ENCODE data around the gene RAB6B. TPM values are rescaled to one million over a fixed set of nuclear protein-coding genes. Genes with fewer than 3 reads are reported as not detected.

Gene RAB6B
- polyA plus RNA-seq (2011; rRNA removed): 2.2 and 2.3 TPM in 2 replicates
- polyA minus RNA-seq (2011; rRNA and poly(A)+ RNA removed): 2.0 and 3.4 TPM in 2 replicates

DNA sequence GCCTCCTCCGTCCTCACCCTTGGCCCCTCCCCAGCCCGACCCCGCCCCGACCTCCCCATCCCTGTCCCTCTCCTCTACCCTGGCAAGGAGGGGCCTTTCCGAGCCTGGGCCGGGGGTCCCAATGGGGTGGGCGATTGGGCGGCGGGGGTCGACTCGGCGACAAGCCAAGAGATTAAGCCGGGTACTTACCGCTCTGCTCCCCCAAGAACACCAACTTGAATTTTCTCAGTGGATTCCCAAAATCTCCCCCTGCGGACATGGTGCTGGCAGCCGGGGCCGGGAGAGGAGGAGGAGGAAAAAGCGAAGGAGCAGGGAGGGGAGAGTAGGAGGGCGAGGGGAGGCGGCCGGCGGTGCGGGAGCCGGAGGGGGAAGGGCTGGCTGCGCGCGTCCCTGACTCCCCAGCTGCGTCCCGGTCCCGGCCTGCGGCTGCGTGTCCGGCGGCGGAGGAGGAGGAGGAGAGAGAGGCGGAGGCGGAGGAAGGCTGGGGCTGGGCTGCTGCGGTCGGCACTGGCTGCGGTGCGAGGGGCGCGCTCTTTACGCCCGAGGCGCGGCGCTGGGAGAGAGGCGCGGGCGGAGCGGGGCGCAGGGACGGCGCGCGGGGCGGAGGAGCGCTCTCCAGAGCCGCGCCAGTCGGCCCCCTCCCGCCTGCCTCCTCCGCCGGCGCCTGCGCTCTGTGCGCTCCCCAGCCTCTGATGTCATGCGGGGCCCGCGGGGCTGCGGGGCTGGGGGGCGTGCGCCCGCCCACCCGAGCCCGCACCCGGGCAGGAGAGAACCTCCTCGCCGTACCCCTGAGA lies at the start of gene RAB6B:
Gene RAB6B (minus strand): TSS at position 675 of the 794 bp plus-strand sequence. CDS start 416 bp downstream, at position 259.
- no peak within 1 kb of the TSS for H3K27ac ChIP-seq (ENCODE audit: low read depth, low read length)
- peaks cover 50% of the 10 kb centered on the region for H3K27me3 ChIP-seq (ENCODE audit: control insufficient read depth, insufficient read depth, low read length)
- H3K4me3 ChIP-seq (ENCODE audit: low read depth, low read length): peak within 1 kb of the TSS; percentile 68
- TF ChIP-seq, protein P1, sequence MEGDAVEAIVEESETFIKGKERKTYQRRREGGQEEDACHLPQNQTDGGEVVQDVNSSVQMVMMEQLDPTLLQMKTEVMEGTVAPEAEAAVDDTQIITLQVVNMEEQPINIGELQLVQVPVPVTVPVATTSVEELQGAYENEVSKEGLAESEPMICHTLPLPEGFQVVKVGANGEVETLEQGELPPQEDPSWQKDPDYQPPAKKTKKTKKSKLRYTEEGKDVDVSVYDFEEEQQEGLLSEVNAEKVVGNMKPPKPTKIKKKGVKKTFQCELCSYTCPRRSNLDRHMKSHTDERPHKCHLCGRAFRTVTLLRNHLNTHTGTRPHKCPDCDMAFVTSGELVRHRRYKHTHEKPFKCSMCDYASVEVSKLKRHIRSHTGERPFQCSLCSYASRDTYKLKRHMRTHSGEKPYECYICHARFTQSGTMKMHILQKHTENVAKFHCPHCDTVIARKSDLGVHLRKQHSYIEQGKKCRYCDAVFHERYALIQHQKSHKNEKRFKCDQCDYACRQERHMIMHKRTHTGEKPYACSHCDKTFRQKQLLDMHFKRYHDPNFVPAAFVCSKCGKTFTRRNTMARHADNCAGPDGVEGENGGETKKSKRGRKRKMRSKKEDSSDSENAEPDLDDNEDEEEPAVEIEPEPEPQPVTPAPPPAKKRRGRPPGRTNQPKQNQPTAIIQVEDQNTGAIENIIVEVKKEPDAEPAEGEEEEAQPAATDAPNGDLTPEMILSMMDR (IDR thresholded peaks at IDR 0.05; ENCODE audit: low read depth, low read length): no peak
- no peaks in the 10 kb centered on the region; the same call in 1 of the 2 replicates for H3K9me3 ChIP-seq (ENCODE audit: control insufficient read depth, insufficient read depth, low read length)
- ChIA-PET CTCF (no interaction called here), POLR2A (no interaction called here)
- DNase-seq (ENCODE audit: low read depth, low spot score): no peak

- TF ChIP-seq, protein P1 (IDR thresholded peaks at IDR 0.05; ENCODE audit: low read depth, low read length): no peak
- no peak for DNase-seq (ENCODE audit: low read depth, low spot score)
- POLR2A ChIA-PET: interaction anchor here (2.5 kb wide), 1 partner anchor 18 kb away, joined by 7 read pairs; no protein-coding TSS in a partner anchor
- H3K9me3 ChIP-seq (ENCODE audit: control insufficient read depth, insufficient read depth, low read length): no peaks in the 10 kb centered on the region; the same call in 1 of the 2 replicates
- H3K4me3 ChIP-seq (ENCODE audit: low read depth, low read length): no peak overlapping the region
- peaks cover 3% of the 10 kb centered on the region for H3K27me3 ChIP-seq (ENCODE audit: control insufficient read depth, insufficient read depth, low read length)
- H3K27ac ChIP-seq (ENCODE audit: low read depth, low read length): peak overlapping the region; percentile 77
- CTCF ChIA-PET: interaction anchor here (1.8 to 2.5 kb wide), 2 partner anchors 14 to 267 kb away, joined by 4 to 21 read pairs; no protein-coding TSS in a partner anchor
Measured at GRCh38 chr3:133944641-133945380, 49.1 kb upstream of the RAB6B start.

DNA sequence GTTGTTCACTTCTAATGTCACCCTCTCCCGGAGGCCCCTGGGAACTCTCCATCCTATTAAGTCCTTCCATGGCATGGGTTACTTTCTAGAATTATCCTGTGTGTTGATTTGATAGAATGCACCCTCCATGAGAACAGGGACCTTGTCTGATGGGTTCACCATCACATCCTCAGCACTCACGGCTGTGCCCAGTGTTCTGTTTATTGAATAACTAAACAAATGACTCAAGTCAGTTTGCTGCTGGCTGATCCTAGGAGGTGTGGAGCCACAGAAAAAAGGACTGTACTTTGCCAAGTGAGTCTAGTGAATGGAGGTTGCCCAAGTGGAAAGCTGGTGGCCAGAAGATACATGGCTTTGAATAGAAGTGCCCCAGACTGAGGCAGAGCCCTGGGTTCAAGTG lies 48.5 kb upstream of the RAB6B start:
- no peak overlapping the region for H3K4me3 ChIP-seq (ENCODE audit: low read depth, low read length)
- CTCF ChIA-PET: interaction anchor here (1.8 to 2.5 kb wide), 2 partner anchors 14 to 268 kb away, joined by 4 to 21 read pairs; no protein-coding TSS in a partner anchor
- H3K27ac ChIP-seq (ENCODE audit: low read depth, low read length): peak overlapping the region; percentile 77
- no peak for DNase-seq (ENCODE audit: low read depth, low spot score)
- H3K27me3 ChIP-seq (ENCODE audit: control insufficient read depth, insufficient read depth, low read length): peaks cover 3% of the 10 kb centered on the region
- TF ChIP-seq, protein P1 (IDR thresholded peaks at IDR 0.05; ENCODE audit: low read depth, low read length): no peak
- POLR2A ChIA-PET: interaction anchor here (2.5 kb wide), 1 partner anchor 19 kb away, joined by 7 read pairs; no protein-coding TSS in a partner anchor
- no peaks in the 10 kb centered on the region; the same call in 1 of the 2 replicates for H3K9me3 ChIP-seq (ENCODE audit: control insufficient read depth, insufficient read depth, low read length)

- ChIA-PET CTCF (interaction anchor here (3.7 kb wide), 1 partner anchor 268 kb away, joined by 13 read pairs; no protein-coding TSS in a partner anchor), POLR2A (interaction anchor here (2.5 kb wide), 1 partner anchor 20 kb away, joined by 7 read pairs; no protein-coding TSS in a partner anchor)
- Histone ChIP-seq H3K27ac (ENCODE audit: low read depth, low read length) (peak overlapping the region; percentile 77), H3K27me3 (ENCODE audit: control insufficient read depth, insufficient read depth, low read length) (peaks cover 3% of the 10 kb centered on the region), H3K4me3 (ENCODE audit: low read depth, low read length) (no peak overlapping the region), H3K9me3 (ENCODE audit: control insufficient read depth, insufficient read depth, low read length) (no peaks in the 10 kb centered on the region; the same call in 1 of the 2 replicates)
- TF ChIP-seq, protein P1 (IDR thresholded peaks at IDR 0.05; ENCODE audit: low read depth, low read length): no peak
- peak; percentile 87 for DNase-seq (ENCODE audit: low read depth, low spot score)
Measured at GRCh38 chr3:133943639-133944141, 48.0 kb upstream of the RAB6B start.
